ENCODE data around the gene NPRL2.
A peak's percentile ranks its signal among the peaks of the same experiment; 100 is the strongest.

Gene NPRL2

GRCh38 chr3:50351323-50351697 is 735 bp upstream of the NPRL2 start:
- Mint-ChIP-seq H3K27ac (peak overlapping the region; percentile 94 to 95), H3K4me3 (peak overlapping the region; percentile 91 to 96), H3K9me3 (no peaks in the 10 kb centered on the region), H3K4me1 (ENCODE audit: low read depth in 2 of 2) (peaks cover 45 to 52% of the 10 kb centered on the region in 2 donors), H3K36me3 (ENCODE audit: insufficient read depth) (peaks cover 54% of the 10 kb centered on the region), H3K27me3 (no peaks in the 10 kb centered on the region)
- ATAC-seq (replicated peaks) (no peak), DNase-seq (no peak)

DNA sequence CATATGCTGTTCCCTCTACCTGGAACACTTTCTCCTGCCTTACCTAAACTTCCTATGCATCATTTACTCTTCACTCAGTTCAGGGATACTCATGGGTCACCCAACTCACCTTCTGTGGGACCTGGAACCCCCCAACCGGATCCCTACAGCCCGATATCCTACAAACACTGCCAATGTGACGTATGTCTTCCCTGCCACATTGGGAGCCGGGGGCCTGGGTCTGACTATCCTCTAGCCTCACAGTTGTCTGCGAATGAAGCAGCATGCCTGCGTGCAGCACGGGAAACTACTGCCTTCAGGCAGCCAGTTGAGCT is 405 bp downstream of the NPRL2 start:
- peak overlapping the region; percentile 94 to 95 for H3K27ac Mint-ChIP-seq
- ATAC-seq (replicated peaks) (no peak), DNase-seq (no peak)
- H3K36me3 Mint-ChIP-seq (ENCODE audit: insufficient read depth): peaks cover 49% of the 10 kb centered on the region
- H3K27me3 Mint-ChIP-seq: no peaks in the 10 kb centered on the region
- H3K4me3 Mint-ChIP-seq: peak overlapping the region; percentile 91 to 96
- no peaks in the 10 kb centered on the region for H3K9me3 Mint-ChIP-seq
- H3K4me1 Mint-ChIP-seq (ENCODE audit: low read depth in 2 of 2): peaks cover 44 to 52% of the 10 kb centered on the region in 2 donors

- peak overlapping the region; percentile 47 to 78 for H3K4me3 Mint-ChIP-seq
- peaks cover 48 to 50% of the 10 kb centered on the region in 2 donors for H3K4me1 Mint-ChIP-seq (ENCODE audit: low read depth in 2 of 2)
- ATAC-seq (replicated peaks) (peak; percentile 22), DNase-seq (peak; percentile 75 to 76 (median 75))
- no peaks in the 10 kb centered on the region for H3K27me3 Mint-ChIP-seq
- H3K9me3 Mint-ChIP-seq: no peaks in the 10 kb centered on the region
- H3K36me3 Mint-ChIP-seq (ENCODE audit: insufficient read depth): peaks cover 32% of the 10 kb centered on the region
- peak overlapping the region in 1 of 2 donors; percentile 85 for H3K27ac Mint-ChIP-seq
Observed at GRCh38 chr3:50347187-50347813, 3.3 kb downstream of the NPRL2 start.

DNA sequence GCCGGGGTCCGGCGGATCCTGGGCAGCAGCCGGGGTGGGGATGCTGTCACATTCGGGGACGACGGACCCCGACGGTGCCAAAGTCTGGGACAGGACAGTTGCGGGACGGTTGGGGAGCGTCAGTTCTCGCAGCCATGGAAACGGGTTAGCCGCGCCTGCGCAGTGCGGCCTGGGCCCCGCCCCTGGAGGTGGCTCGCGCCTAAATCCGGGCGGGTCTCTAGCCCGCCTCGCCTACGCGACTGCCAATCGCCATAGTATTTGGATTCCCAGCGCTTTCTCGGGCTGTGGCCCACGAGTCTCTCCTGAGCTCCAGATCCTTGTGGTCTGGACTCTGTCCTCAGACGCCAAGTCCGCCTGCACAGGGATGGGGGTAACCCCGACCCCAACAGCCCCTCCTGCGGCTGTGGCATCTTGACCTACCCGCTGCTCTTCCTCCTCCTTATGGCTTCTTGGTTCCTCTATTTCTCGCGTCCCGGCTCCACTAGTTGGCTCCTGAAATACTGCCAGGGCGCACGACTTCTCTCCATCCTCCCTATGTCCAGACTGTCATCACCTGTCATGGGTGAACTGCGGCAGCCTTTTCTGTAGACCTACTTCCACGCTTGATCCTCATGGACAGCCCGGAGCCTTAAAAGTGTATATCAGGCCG is 4.9 kb downstream of the NPRL2 start, which contains the start of gene ZMYND10:
Gene ZMYND10, minus strand, starts transcription at position 147 of the 649 bp plus-strand sequence. CDS start 153 bp downstream, outside the sequence.
- no peak for ATAC-seq (replicated peaks)
- peak; percentile 57 to 69 (median 65) for DNase-seq
- H3K27ac Mint-ChIP-seq: peak within 1 kb of the TSS in 1 of 2 donors; percentile 79
- no peaks in the 10 kb centered on the region for H3K9me3 Mint-ChIP-seq
- H3K4me3 Mint-ChIP-seq: peak within 1 kb of the TSS; percentile 55 to 78
- H3K4me1 Mint-ChIP-seq (ENCODE audit: low read depth in 2 of 2): peaks cover 50 to 56% of the 10 kb centered on the region in 2 donors
- H3K36me3 Mint-ChIP-seq (ENCODE audit: insufficient read depth): peaks cover 33% of the 10 kb centered on the region
- no peaks in the 10 kb centered on the region for H3K27me3 Mint-ChIP-seq

DNA sequence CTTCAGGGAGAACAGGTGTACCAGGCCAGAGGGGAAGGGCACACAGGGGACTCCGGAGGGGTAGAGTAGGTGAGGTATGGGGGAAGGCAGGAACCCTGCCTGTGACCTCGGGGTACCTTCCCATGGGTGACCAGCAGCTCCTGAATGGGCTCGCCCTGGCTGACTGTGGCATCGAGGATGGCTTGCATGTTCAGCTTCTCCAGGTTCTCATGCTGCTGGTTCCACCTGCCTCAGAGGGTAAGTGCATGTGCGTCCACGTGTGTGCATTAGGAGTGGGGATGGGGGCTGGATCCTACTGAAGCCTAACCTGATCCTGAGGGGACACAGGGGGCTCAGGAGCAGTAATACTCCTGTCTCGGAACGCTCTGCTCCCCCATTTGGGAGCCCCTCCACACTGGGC is 5.6 kb downstream of the NPRL2 start:
- ATAC-seq (replicated peaks): no peak
- H3K27me3 Mint-ChIP-seq: no peaks in the 10 kb centered on the region
- H3K9me3 Mint-ChIP-seq: no peaks in the 10 kb centered on the region
- no peak for DNase-seq
- H3K27ac Mint-ChIP-seq: no peak overlapping the region
- H3K4me1 Mint-ChIP-seq (ENCODE audit: low read depth in 2 of 2): peaks cover 43 to 51% of the 10 kb centered on the region in 2 donors
- H3K36me3 Mint-ChIP-seq (ENCODE audit: insufficient read depth): peaks cover 33% of the 10 kb centered on the region
- peak overlapping the region; percentile 55 to 78 for H3K4me3 Mint-ChIP-seq

DNA sequence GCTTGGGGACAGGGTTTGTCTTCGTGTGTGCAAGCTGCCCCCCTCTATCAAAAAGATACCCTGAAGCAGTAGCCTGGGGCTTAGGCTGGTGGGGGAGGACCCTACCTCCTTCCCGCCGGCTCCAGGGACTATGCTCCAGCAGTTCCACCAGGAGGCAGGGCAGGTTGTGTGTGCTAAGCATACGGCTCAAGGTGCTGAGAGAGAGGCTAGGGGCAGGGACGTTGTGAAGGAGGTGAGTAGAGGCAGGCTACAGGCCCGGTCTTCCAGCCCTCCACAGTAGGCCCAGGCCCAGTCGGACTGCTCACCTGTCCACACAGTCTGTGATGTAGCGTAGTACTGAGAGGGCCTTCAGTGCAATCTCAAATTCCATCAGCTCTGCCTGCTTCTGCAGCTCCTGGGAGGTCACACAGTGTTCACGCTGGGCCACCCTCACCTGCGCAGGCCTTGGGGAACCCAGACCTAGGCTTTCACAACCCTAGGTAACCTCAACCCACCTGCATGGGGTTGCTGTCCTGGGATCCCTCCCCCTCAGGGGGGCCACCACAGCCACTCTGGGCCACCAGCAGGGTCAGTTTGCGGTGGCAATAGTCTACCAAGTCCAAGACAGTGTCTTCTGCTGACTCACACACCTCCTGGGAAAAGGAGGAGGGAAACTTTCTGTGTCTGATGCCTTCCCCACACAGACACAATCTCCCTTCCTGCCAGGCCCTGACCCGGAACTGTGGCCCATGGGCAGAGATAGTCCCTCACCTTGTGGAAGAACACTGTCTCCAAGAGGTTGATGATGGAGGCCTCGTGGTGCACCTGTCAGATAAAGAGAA is 7.6 kb downstream of the NPRL2 start:
- Mint-ChIP-seq H3K27me3 (no peaks in the 10 kb centered on the region), H3K36me3 (ENCODE audit: insufficient read depth) (peaks cover 42% of the 10 kb centered on the region), H3K9me3 (no peaks in the 10 kb centered on the region), H3K4me1 (ENCODE audit: low read depth in 2 of 2) (peaks cover 45 to 57% of the 10 kb centered on the region in 2 donors), H3K4me3 (peak overlapping the region in 1 of 2 donors; percentile 8), H3K27ac (peak overlapping the region in 1 of 2 donors; percentile 85)
- no peak for DNase-seq
- no peak for ATAC-seq (replicated peaks)

DNA sequence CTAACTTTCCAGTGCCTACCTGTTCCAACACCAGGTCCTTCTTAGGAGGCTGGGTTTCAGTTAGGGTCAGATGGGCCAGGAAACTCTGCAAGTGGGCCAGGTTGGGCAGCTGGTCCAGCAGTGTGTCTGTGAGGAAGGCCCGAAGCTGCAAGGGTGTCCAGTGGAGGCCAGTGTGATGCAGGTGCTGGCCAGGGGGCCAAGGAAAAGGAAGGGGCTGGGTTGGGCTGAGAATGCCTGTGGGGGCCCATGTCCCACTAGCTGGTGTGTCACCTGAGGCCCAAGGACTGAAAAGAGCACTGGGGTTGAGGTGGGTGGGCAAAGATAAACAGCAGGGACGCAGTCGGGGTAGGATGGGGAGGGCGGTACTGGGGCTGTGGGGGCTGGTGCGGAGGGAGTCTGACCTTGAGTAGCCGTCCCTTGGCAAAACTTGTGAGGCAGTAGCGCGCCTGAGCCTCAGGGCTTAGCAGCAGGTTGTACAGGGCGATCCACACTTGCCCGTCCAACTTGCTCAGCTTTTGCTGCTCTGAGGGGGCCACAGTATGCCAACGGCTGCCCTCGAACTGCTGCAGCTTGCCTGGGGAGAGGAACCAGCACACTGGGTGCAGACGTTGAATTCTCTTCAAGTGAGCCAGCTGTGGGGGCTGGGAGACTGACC is 8.5 kb downstream of the NPRL2 start:
- no peak for DNase-seq
- H3K4me1 Mint-ChIP-seq (ENCODE audit: low read depth in 2 of 2): peaks cover 44 to 56% of the 10 kb centered on the region in 2 donors
- H3K27ac Mint-ChIP-seq: peak overlapping the region in 1 of 2 donors; percentile 85
- H3K4me3 Mint-ChIP-seq: no peak overlapping the region
- no peak for ATAC-seq (replicated peaks)
- H3K27me3 Mint-ChIP-seq: no peaks in the 10 kb centered on the region
- H3K9me3 Mint-ChIP-seq: no peaks in the 10 kb centered on the region
- H3K36me3 Mint-ChIP-seq (ENCODE audit: insufficient read depth): peaks cover 42% of the 10 kb centered on the region

DNA sequence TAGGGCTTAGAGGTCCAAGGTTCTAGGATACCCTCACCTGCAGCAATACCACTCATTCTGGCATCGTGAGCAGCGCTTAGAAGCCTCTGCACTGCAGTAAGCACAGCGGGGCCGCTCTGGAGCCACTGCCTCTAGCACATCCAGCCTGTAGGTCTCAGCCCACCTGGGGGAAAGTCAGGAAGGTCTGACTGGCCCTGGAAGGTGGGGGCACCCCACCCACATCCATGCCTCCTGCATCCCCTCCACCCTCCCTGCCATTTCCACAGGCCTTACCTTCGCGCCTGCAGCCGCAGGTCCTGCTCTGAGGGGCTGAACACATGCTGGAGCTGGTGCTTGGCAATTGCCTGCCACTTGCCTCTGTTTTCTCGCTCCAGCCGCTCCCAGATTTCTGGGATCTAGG is 9.0 kb downstream of the NPRL2 start:
- H3K9me3 Mint-ChIP-seq: no peaks in the 10 kb centered on the region
- H3K4me1 Mint-ChIP-seq (ENCODE audit: low read depth in 2 of 2): peaks cover 44 to 60% of the 10 kb centered on the region in 2 donors
- no peaks in the 10 kb centered on the region for H3K27me3 Mint-ChIP-seq
- H3K27ac Mint-ChIP-seq: peak overlapping the region in 1 of 2 donors; percentile 85
- DNase-seq: peak in 2 of 3 experiments; percentile 32 to 45
- no peak for ATAC-seq (replicated peaks)
- H3K36me3 Mint-ChIP-seq (ENCODE audit: insufficient read depth): peaks cover 46% of the 10 kb centered on the region
- H3K4me3 Mint-ChIP-seq: peak overlapping the region; percentile 97

- Mint-ChIP-seq H3K9me3 (no peaks in the 10 kb centered on the region), H3K36me3 (ENCODE audit: insufficient read depth) (peaks cover 55% of the 10 kb centered on the region), H3K4me1 (ENCODE audit: low read depth in 2 of 2) (peaks cover 46 to 65% of the 10 kb centered on the region in 2 donors), H3K27me3 (no peaks in the 10 kb centered on the region), H3K27ac (peak within 1 kb of the TSS; percentile 95 to 96), H3K4me3 (peak within 1 kb of the TSS; percentile 97)
- ATAC-seq (replicated peaks) (peak; percentile 37), DNase-seq (peak; percentile 63 to 72 (median 67))
Observed at GRCh38 chr3:50340448-50341329, 9.9 kb downstream of the NPRL2 start, which contains the start of gene RASSF1. RASSF1 (minus strand) TSS chr3:50340836; CDS start chr3:50340805, 31 bp downstream.

DNA sequence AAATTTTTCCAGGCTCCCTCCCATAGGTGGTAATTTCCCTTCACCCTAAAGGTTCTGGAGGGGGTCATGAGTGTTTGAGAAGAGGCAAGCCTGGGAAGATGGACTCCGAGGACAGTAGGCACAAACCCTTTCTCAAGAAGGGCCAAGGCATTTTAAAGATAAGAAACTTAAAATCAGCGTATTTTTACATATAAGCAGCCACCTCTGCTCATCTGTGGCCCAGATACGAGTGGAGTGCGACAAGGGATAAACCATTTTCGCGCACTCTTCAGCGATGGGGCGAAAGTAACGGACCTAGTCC is 10.5 kb downstream of the NPRL2 start:
- H3K4me3 Mint-ChIP-seq: peak overlapping the region; percentile 97
- DNase-seq (no peak), ATAC-seq (replicated peaks) (no peak)
- peak overlapping the region; percentile 95 to 96 for H3K27ac Mint-ChIP-seq
- H3K36me3 Mint-ChIP-seq (ENCODE audit: insufficient read depth): peaks cover 60% of the 10 kb centered on the region
- H3K27me3 Mint-ChIP-seq: no peaks in the 10 kb centered on the region
- H3K9me3 Mint-ChIP-seq: no peaks in the 10 kb centered on the region
- peaks cover 50 to 71% of the 10 kb centered on the region in 2 donors for H3K4me1 Mint-ChIP-seq (ENCODE audit: low read depth in 2 of 2)

DNA sequence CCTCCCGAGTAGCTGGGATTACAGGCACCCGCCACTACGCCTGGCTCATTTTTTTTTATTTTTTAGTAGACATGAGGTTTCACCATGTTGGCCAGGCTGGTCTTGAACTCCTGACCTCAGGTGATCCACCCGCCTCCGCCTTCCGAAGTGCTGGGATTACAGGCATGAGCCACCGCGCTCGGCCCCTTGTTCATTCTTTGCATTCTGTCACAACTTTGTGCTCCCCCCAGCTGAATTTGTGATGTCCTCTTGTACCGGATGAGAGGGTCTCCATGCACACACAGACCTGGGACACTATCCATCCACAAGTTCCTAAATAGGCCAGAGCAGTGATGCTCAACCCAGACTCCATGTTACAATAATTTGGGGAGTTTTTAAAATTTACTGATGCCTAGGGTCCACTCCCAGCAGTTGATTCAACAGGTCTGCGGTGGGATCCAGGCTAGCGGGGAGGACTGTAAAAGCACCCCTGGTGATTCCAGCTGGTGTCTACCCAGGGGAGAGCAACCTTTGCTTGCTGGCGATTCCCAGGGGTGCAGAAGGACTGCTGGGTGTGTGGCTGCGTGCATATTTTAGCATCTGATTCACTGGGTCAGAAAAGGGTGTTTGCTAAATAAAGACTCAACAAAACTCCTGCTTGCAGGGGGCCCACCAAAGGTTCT is 11.0 kb downstream of the NPRL2 start:
- Mint-ChIP-seq H3K9me3 (no peaks in the 10 kb centered on the region), H3K27ac (peak overlapping the region; percentile 95 to 96), H3K4me1 (ENCODE audit: low read depth in 2 of 2) (peaks cover 50 to 73% of the 10 kb centered on the region in 2 donors), H3K27me3 (no peaks in the 10 kb centered on the region), H3K4me3 (peak overlapping the region; percentile 97), H3K36me3 (ENCODE audit: insufficient read depth) (peaks cover 61% of the 10 kb centered on the region)
- DNase-seq (no peak), ATAC-seq (replicated peaks) (no peak)

DNA sequence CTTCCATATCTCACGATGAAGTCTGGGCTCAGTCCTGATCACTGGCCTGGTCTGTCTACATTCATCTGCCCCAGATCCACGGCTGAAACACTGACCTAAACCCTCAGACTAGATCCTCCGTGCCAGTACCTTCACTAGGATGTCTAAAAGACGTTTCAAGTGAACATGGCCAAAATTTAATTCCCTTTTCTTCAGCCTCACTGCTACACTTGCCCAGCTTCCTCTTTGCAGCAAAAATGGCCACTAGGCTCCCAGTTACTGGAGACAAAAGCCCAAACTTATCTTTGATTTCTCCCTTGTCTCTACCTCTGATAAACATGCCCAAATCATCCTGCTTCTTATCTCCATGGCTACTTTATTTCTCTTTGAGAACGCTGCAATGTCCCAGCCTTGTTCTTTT is 11.6 kb downstream of the NPRL2 start:
- peak overlapping the region; percentile 97 for H3K4me3 Mint-ChIP-seq

More for the DNA sequence above, 11.6 kb downstream of the NPRL2 start:
- no peaks in the 10 kb centered on the region for H3K27me3 Mint-ChIP-seq
- DNase-seq: no peak
- peaks cover 54 to 76% of the 10 kb centered on the region in 2 donors for H3K4me1 Mint-ChIP-seq (ENCODE audit: low read depth in 2 of 2)
- H3K36me3 Mint-ChIP-seq (ENCODE audit: insufficient read depth): peaks cover 65% of the 10 kb centered on the region
- H3K27ac Mint-ChIP-seq: peak overlapping the region; percentile 95 to 96
- no peaks in the 10 kb centered on the region for H3K9me3 Mint-ChIP-seq
- ATAC-seq (replicated peaks): no peak
